Measurements from ENCODE around the gene MLC1.

The MLC1 gene

DNA sequence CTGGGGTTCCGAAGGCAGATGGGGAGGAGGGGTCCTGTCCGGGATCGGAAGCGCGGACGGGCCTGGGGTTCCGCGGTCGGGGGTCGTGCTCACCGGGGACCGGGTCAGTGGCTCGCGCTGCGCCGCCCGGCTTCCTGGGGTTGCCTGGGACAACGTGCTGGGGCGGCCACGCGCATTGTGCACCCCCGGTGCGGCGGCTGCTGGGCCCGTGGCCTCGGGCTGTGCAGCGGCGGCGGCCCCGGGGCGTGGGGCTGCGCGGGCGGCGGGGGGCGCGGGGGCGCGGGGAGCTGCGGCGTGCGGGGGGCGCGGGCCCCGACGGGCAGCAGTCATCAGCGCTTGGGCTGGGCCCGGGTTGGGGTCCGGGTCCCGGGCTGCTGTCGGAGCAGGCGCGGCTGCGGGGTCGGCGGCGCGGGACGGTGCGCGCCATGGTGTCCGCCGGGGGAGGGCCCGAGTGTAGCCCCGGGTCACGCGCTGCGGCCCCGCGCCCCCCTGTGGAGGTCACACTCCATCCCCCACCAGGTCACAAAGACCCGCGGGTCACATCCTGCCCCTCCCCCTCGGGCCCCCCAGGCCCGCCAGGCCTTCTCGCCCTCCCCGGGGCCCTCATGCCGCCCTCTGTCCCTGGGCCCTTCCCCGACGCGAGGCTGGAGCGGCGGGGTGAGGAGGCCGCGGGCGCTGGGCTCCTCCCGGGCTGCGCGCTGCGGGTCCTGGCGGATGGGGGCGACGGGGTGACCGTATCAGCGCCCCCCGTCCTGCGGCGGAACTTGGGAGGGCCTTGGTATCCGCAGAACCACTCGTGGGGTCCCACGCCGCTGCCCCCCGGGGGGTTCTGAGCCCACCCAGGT, 26.9 kb downstream of the MLC1 start, which contains the start of gene TTLL8:
TTLL8 (minus strand) TSS at position 238 of the 845 bp plus-strand sequence.
- no peak for DNase-seq

DNA sequence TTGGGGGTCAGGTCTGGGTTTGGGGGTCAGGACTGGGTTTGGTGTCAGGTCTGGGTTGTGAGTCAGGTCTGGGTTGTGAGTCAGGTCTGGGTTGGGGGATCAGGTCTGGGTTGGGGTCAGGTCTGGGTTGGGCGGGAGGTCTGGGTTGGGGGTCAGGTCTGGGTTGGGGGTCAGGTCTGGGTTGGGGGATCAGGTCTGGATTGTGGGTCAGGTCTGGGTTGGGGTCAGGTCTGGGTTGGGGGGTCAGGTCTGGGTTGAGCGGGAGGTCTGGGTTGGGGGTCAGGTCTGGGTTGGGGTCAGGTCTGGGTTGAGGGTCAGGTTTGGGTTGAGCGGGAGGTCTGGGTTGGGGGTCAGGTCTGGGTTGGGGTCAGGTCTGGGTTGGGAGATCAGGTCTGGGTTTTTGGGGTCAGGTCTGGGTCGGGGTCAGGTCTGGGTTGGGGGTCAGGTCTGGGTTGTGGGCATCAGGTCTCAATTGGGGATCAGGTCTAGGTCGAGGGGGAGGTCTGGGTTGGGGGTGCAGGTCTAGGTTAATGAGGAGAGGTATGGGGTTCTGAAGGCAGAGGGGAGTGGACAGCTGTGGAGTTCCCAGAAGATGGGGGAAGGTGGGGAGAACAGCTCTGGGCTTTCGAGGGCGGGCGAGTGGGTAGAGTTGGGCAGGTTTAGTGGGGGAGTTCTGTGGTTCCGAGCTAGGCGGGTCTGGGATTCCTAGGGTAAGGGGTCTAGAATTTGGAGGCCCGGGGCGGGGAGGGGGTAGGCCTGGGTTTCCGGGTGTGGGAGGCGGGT, 27.8 kb downstream of the MLC1 start:
- DNase-seq: no peak

DNA sequence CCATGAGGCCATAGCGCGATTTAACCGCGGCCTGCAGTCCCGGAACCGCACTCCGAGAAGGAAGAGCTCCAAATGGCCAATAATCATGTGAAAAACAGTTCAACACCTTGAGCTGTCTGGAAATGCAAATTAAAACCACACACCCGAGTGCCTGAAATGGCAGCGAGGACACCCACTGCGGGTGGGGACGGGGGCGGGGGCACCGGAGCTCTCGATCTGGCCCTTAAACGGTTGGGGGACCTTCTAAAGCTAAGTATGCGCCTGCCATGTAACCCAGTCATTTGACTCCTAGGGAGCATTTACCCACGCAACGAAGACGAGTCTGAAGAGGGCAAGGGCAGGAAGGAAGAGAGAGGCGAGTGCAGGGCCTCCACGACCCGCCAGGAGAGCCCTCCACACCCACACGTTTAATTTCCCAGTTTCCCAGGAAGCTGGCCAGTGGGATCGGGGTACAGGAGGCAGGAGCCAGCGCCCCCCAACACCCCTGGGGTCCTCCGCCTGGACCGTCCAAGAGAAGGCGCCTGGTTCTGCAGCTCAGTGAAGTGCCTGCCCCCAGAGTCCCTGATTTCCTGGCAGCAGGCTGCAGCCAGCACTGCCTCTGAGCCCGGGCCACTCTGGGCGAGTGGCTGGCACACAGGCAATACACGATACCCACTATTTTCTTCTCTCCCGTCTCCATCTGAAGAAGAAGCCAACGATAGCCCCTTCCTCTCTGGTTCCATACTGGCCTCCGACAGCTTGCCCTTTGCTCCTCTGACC, 28.8 kb downstream of the MLC1 start:
- no peak for DNase-seq

DNA sequence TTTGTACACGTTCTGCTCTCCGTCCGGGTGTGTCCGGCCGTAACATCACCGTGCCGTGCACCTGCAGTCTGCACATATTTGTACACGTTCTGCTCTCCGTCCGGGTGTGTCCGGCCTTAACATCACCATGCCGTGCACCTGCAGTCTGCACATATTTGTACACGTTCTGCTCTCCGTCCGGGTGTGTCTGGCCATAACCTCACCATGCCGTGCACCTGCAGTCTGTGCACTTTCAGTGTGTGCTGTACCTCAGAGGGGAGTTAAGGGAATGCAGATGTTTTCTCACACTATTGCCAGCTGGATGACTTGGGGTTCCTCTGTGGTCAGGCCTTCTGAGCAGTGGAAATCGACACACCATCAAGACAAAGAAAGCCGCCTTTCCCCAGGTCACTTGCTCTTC, 31.4 kb downstream of the MLC1 start:
- no peak for DNase-seq

DNA sequence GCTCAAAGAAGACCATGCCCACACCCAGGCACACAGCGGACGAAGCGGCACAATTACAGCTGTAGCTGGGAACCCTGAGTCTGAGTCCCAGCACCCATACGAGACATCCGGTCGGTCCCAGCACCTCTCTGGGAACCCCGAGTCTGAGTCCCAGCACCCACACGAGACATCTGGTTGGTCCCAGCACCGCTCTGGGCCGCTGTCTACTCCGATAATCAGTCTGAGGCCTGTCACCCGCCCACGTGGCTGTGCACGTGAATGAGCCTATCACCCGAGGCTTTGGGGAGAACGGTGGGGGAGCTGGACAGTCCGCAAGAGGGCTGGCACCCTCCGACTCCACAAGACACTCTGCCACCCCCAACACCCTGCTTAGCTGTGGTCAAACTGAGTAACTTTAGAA, 33.3 kb downstream of the MLC1 start:
- DNase-seq: no peak

DNA sequence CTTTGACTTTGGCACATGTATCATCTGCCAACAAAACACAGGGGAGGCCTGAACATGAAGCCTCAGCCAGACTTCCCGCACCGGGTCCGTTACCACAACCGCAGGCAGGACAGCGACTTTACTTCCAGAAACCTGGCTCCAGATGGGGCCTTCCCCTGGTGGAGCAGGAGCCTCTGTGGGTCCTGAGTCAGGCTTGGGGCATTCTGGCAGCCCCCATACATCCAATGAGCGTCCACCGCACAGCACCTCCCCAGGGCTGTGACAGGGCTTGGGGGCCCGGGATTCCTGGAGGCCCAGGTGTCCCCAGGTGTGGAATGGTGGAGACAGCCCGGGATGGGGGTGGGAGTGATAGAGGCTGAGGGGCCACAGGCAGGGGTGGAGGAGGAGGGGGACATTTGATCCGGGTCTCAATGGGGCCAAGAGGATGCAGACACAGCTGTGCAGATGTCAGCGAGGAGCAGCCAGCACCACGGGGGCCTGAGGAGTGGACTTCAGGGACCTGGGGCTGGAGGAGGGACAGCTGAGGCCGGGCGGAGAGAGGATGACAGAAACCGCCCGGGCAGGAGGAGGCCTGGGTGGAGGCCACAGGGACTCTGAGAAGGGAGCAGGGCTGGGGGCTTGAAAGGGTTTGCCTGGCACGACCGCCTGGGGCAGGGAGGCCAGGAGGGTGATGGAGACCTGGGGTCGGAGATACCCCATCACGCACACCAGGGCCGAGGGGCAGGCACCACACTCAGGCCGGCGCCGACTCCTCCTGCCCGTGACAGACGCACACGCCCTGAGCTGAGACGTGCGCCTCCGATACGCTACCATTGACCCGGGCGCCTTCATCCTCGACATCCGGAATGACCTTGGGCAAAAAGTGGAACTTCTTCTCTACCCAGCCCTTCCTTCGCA, 35.7 kb downstream of the MLC1 start:
- no peak for DNase-seq

DNA sequence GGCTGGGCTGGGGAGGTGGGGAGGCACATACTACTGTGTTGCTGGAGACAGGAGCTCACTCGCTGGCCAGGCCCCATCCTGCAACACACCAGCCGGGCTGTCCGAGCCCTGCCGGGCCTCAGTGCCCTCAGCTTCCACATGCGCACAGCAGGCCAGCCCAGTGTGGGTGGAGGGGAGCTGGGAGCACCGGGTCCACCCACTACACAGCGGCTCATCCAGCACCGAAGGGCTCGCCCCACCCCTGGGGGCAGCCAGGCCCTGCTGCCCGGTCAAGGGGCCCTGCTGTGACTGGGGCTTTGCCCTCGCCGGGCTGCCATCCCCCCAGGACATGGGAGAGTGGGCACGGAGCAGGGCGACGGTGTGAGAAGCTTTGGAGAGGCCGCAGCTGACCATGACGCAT, 36.4 kb downstream of the MLC1 start:
- DNase-seq: no peak

DNA sequence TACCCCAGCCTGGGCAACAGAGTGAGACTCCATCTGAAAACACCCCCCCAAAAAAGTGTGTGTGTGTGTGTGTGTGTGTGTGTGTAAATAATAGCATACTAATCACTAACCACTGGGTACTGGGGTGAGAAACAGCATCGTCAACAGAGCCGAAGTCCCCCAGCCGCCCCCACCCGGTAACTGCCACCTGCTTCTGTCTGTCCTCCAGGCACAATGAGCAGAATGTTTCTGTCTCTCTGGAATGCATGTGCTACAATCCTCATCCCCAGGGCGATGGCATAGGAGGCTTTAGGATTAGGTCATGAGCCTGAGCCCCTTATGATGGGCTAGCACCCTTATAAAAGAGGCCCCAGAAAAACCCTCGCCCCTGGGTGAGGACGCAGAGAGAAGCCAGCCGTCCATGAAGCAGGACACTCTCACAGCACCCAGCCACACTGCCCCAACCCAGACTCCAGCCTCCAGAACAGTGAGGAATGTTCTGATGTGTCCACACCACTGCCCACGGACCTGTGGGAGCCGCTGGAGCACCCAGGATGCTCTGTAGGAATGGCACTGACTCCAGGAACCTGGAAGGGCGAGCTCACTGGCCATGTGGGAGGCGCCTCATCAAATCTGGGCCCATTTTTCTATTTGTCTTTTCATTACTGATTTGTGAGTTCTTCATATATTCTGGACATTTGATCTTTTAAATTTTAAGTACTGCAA, 37.0 kb downstream of the MLC1 start:
- no peak for DNase-seq

DNA sequence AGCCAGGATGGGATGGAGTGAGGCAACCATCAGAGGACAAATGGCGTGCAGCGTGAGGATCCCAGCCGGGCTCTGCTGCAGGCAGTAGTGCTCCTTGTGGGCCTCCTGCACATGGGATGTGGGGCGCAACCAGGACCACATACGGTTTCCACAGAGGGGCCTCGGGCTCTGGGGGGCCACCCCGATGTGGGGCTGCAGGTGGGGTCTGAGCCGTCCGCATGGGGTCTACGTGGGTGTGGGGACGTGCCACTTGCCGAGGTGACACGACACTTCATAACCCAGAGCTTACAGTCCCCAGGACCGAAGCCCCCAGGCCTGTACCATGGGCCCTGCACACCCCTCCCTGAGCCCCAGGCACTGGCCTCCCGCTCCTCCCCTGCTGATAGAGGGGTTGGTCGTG, 37.9 kb downstream of the MLC1 start:
- no peak for DNase-seq

DNA sequence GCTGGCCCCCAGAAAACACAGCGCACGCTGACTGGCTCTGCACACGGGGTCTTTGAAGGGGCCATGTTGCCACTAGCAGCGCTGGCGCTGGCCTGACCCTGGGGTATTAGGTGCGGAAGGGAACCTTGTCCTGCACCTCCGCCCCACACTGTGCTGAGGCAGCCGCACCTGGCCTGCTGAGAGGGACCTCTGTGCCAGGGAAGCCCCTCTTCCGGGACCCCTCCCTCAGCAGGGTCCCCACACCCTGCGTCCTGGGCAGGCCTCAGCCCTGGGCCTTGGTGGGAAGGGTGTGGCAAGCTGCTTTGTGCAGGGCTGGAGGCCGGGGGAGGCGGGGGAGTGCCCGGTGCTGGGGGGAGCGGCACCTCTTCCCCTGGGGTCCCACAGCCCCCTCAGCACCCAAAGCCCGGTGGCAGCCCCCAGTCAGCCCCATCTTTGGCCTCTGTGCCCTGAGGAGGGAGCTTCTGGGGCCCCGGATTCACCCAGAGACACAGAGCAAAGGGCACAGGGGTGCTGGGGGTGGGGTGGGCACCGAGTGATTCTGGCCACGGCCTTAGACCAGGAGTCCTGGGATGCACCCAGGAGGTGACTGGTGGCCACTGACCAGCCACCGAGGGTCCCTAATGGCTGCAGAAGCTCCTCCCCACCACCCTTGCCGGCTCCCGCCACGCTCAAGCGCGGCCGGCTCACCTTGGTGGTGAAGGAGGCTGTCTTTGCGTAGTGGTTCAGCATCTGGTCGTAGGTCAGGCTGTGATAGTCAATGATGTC, 38.6 kb downstream of the MLC1 start:
- no peak for DNase-seq

DNA sequence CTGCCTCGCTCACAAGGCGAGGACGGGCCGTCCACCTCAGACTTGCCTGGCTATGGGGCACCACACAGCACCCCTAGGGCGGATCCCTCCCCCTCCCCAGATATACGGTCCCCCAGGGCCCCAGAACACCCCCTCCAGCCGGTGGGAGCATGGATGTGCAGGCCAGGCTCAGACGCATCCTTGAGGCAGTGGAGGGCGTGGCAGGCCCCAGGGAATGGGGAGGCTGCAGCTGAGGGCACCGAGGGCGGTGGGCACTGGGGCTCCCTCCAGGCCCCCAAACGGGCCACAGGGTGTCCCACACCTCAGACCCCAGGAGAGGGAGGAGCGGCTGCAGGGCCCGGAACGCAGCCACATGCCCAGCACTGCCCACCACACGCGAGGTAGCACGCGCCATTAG, 39.2 kb downstream of the MLC1 start:
- no peak for DNase-seq

DNA sequence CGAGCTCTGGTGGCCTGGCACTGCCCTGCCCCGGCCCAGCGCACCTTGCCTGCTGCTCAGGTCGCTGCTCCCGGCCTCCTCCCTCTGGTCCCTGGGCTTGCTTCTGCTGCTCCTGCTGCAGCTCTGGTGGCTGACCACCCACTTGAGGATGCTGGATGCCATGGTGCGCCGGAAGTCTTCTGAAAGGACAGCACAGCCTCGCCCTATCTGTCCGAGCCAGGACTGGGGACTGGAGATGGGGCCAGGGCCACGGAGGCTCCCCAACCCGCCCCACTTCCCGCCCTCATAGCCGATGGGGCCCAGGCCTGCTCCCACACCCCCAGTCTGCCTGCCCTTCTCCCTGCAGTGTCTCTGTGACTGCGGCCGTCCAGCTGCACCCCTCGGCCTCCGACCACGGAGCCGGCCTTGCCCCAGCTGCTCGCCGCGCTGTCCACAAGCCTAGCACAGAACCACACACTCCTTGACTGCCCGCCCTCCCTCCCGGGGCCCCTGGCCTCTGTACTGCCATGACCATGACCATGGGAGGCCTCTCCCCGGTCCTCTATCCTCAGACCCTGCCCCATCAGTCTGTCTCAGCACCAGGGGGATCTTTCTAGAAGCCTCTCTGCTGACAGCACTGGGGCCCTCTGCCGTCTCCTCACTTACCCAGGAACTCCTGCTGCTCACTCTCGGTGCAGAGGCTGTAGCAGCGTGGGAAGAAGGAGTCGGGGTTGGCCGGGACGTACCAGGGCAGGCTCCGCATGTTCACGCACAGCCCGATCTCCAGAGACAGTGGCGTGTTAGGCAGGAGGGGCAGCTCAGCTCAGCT, 39.8 kb downstream of the MLC1 start:
- no peak for DNase-seq

DNA sequence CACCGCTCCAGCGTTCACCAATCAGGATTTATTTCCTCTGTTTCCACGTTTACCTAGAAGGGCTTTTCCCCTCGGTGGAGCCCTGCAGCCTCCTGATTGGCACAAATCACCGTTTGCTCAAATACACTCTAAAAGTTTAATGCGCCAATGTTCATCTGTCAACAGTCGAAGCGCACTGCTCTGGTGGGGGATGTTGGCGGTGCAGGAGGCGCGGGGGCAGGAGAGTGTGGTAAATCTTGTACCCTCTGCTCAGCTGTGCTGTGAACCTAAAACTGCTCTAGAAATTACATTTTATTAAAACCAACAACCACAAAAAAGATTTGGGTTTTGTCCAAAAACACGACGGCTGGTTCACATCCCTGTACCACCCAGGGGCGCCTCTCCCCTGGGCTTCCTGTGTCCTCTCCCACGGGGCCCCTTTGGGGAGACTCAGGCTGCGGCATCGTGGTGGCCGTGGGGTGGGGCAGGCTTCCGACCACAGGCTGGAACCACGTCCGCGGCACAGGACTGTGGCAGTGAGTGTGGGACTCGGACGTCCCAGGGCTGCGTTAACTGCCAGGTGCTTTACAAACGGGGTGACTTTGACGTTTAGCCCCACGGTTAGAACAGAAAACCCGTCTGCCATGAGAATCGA, 40.6 kb downstream of the MLC1 start:
- no peak for DNase-seq

DNA sequence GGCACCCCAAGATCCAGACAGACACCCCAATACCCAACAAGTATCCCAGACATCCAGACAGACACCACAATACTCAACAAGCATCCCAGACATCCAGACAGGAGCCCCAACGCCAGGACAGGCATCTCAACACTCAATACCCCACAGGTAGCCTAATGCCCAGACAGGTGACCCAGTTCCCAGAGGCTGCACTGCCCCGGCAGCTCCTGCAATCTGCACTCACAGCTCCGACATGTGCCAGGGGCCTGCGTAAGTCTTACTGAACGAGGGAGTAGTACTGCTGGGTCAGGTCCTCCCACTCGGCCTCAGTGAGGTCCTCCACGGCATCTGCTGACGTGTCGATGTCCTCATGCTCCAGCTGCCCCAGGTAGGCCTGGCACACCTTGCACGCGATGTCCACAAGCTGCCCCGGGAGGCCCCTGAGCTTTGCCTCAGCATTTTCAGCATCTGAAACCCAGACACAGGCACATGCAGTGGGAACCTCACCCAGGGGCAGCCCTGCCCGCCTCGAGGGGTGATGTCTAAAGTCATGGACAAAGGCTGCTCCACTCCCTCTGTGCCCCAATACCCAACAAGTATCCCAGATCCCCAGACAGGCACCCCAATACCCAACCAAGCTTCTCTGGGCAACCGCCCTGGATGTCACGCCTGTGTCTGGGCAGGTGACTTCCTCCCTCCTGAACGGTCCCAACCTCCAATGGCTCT, 43.7 kb downstream of the MLC1 start:
- no peak for DNase-seq

DNA sequence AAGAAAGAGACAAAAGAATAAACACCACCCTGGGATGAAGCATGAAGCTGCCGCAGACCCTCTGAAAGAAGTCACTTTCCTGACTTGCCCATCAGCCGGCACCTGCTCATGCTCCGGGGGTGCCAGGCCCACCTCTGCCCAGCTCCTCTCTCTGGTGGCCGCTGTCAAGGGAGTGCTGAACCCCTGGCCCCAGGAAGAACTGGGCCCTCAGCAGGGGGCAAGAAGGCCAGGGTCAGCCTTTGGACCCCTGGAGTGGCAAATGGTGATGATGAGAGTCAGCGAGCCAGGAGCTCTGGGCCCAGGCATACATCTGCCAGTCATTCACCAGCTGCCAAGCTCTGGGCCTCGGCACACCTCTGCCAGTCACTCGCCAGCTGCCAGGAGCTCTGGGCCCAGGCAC, 44.5 kb downstream of the MLC1 start:
- no peak for DNase-seq

DNA sequence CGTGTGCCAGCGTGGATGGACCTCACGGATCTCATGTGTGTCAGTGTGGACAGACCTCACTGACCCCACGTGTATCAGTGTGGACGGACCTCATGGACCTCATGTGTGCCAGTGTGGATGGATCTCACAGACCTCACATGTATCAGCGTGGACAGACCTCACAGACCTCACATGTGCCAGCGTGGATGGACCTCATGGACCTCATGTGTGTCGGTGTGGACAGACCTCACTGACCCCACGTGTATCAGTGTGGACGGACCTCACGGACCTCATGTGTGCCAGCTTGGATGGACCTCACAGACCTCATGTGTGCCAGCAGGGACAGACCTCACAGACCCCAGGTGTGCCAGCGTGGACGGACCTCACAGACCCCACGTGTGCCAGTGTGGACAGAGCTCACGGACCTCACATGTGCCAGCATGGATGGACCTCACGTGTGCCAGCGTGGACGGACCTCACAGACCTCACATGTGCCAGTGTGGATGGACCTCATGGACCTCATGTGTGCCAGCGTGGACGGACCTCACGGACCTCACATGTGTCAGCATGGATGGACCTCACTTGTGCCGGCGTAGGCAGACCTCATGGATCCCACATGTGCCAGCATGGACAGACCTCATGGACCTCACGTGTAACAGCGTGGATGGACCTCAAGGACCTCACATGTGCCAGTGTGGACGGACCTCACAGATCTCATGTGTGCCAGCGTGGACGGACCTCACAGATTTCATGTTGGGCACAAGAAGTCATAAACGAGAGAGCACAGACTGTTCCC, 45.4 kb downstream of the MLC1 start:
- no peak for DNase-seq

DNA sequence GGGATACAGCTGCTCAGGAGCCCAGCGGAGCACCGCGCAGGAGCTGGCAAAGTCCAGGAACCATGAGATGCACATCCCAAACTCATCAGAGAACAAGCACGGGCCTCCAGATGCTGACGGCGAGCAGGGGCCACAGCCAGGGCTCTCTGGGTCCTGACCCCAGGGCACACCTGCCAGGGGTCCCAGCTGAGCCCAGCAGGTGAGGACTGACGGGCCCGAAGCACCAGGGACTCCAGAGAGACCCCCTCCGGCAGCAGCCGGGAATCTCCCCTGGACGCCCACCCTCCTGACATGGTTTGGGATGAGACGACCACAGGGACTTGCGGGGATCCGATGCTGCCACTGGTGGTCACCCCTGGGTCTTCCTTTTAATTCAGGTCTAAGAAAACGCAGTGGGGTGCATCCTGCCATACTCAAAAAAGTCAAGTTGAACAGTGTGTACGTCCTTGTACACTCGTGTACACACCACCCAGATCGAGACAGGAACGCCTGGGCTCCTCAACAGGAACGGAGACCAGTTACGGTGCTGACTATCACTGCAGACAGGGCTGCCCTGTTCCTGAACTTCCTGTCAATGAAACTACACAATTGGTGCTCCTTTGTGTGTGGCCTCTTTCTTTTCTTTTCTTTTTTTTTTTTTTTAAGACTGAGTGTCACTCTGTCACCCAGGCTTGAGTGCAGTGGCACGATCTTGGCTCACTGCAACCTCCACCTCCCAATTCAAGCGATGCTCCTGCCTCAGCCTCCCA, 49.1 kb downstream of the MLC1 start:
- no peak for DNase-seq
